Fibroblast of skin of back (primary cell): Measurements from ENCODE around the gene NAPA. TPM values are rescaled to one million over a fixed set of nuclear protein-coding genes. Genes with fewer than 3 reads are reported as not detected.

Experiments
- DNase-seq: peaks from one replicate; pipeline ENCODE4 v3.0.0-alpha.2; 2013
- polyA plus RNA-seq, 2 experiments: library from polyadenylated mRNA; unstranded; fragments of 120-200 nt; gene quantifications; one replicate each; pipeline ENCODE4 v1.2.1, GENCODE V29; 2013; ENCODE audit not compliant: insufficient read length in 2 of 2

NAPA gene
- polyA plus RNA-seq (2013, experiment 1 of 2; ENCODE audit: insufficient read length): 176 TPM
- polyA plus RNA-seq (2013, experiment 2 of 2; ENCODE audit: insufficient read length): 142 TPM

DNA sequence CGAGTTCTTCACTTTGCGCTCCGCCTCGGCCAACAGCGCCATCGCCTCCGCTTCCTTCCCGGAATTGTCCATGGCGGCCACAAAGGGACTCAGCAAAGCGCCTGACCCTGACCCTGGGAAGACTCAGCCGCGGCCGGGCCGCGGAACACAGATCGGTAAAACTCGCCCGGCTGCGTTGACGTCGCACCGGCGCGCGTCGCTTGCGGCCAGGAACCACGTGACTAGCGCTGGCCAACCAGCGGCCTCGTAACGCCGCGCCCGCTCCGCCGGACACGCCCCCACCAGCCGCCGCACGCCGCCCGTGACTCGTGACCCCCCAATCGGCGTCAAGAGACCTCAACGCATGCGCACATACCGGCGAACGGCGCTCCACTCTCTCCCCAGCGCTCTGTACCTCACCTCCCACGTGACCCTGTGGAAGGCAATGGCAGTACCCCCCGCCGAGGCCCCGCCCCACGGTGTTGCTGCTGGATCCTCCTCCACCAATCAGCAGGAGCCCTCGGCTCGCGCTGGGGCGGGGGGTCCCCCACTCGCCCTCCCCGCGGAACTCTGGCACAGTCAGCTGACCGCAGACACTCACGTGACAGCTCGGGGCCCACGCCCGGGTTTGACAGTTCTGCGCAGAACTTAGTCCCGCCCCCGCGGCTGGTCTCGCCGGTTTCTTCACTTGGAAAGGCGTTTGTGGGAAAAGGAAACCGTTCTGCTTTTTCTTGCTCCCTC is at the start of gene NAPA:
Gene NAPA, minus strand, starts transcription at position 195 of the 720 bp plus-strand sequence. Its CDS starts 123 bp downstream, at position 72.
- peak; percentile 100 for DNase-seq

- no peak for DNase-seq
Measured at GRCh38 chr19:47564081-47564480, 49.2 kb upstream of the NAPA start.

DNA sequence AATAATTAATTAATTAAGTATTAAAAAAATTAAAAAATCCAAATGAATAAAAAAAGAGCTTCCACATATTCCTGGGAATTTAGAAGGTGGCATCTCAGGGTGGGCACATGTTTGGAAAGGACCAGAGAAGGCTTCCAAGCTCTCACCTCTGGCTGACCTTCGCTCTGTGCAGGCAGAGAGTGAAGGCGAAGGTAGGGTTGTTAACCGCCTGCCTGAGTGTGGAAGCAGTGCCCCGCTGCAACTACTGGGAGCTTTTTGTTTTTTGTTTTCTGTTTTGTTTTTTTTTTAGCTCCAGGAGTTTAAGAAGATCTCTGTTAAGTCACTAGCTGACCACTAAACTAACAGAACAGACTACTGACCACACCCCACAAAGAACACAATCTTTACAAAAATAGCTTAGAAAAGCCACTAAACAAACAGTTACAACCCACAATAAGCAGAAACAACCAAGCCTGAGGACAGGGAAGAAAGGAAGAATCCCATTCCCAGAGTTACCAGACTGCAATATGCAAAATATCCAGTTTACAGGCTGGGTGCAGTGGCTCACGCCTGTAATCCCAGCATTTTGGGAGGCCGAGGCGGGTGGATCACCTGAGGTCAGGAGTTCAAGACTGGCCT is 46.7 kb upstream of the NAPA start:
- DNase-seq: no peak

- no peak for DNase-seq
Measured at GRCh38 chr19:47560999-47561398, 46.1 kb upstream of the NAPA start.

- DNase-seq: no peak
Measured at GRCh38 chr19:47550129-47550528, 35.3 kb upstream of the NAPA start.

GRCh38 chr19:47549261-47549862 is 34.5 kb upstream of the NAPA start:
- DNase-seq: no peak

DNA sequence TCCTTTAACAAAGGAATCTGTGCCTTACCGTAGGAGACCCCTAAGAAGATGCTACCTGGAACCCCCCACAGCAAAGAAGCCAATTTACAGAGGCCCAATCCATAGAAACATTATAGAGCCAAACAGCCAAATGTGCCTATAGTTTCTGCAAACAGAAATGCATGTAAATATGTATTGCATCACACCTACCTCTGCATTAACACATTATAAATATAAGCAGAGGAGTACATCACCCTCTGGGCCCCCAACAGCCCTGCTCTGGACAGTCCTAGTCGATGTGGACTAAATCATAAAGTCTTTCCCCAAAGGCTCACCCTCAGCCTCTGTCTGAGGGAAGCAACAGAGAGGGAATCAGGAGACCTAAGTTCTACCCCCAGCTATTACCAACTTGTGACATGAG is 32.3 kb upstream of the NAPA start:
- DNase-seq: no peak

- no peak for DNase-seq
Measured at GRCh38 chr19:47545061-47545948, 30.4 kb upstream of the NAPA start.

DNA sequence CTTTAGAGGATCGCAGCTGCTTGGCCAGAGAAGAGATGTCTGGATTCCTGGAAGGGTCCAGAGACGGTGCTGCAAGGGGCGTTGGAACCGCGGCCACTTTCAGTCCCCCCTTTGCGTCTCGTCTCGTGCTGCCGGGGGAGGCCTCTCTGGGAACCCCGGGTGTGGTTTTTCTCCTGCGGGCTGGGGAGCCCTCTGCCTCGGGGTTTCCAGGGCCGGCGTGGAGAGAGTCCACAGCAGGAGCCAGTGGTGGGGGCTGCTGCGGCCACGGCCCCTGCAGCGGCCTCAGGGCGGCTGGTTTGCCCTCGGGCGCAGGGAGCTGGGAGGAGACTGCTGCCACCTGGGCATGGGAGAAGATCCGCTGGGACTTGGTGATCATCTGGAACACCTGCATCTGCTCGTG is 29.6 kb upstream of the NAPA start:
- no peak for DNase-seq

DNA sequence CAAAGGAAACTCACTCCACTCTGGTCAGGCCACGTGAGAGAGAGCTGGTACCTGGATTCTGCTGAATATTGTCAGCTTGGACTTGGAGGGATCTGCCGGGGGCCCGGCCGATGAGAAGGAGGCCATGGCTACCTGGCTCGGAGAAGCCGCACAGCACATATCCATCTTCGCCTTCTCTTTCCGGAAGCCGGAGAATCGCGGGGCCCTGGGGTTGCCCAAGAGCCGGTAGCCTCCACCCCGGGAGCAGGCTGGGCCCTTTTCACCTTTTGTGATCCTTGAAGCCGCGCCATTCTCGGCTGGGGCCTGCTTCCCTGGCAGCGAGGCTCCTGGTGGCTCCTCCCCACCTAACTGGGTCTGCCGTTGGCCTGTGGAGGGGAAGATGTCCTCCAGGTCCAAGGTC is 29.2 kb upstream of the NAPA start:
- DNase-seq: no peak

DNA sequence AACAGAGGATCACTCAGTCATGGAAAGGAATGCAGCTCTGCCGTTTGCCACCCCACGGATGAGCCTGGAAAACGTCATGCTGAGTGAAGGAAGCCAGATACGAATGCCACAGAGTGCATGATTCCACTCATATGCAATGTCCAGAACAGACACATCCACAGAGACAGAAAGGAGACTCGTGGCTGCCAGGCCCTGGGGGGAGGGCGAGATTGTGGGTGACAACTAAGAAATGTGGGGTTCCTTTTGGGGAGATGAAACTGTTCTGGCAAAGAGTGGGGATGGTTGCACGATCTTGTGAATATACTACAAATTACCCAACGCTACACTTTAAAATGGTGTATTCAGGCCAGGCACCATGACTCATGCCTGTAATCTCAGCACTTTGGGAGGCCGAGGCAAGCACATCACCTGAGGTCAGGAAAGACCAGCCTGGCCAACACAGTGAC is 27.2 kb upstream of the NAPA start:
- peak; percentile 43 for DNase-seq

GRCh38 chr19:47541518-47541917 is 26.7 kb upstream of the NAPA start:
- no peak for DNase-seq

- DNase-seq: peak; percentile 45
Measured at GRCh38 chr19:47540748-47541147, 25.9 kb upstream of the NAPA start.

- no peak for DNase-seq
Measured at GRCh38 chr19:47539747-47540311, 25.0 kb upstream of the NAPA start.

- DNase-seq: no peak
Measured at GRCh38 chr19:47538812-47539211, 23.9 kb upstream of the NAPA start.

- DNase-seq: no peak
Measured at GRCh38 chr19:47537493-47537892, 22.6 kb upstream of the NAPA start.

GRCh38 chr19:47534628-47535027 is 19.8 kb upstream of the NAPA start:
- no peak for DNase-seq

GRCh38 chr19:47531640-47532387 is 17.0 kb upstream of the NAPA start:
- DNase-seq: no peak

GRCh38 chr19:47529018-47529742 is 14.3 kb upstream of the NAPA start:
- no peak for DNase-seq

DNA sequence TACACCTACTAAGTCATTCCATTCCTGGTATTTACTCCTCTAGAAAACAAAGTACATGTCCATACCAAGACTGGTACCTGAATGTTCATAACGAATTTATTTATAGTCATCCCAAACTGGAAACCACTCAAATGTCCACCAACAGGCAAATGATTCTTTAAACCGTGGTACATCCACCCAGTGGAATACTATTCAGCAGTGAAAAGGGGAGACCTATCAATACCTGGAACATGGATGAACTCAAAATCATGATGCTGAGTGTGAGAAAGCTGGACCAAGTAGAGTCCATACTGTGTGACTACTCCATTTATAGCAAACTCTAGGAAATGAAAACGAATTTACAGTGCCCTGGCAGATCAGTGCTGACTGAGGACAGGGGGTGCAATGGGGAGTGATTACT is 11.9 kb upstream of the NAPA start:
- no peak for DNase-seq

DNA sequence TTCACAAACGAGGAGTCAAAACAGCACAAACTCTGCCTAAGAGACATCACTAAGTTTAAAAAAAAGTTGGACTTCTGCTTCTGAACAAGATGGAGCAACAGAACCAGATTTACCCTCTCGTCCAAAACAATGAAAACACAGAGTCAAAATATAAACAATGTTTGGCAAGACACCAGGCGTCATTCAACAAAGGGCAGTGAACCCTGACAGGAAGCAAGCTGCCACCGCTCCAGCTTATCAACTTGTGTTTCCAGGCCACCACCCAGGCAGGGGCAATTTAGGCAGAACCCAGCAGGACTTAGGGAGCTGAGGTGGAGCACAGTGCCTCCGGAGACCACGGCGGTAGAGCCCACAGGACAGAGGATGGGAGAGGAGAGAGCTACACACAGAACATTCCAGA is 8.6 kb upstream of the NAPA start:
- DNase-seq: no peak
